ENCODE data around the gene SPTB.

GRCh38 chr14:64910847-64911495, 31.3 kb upstream of the SPTB start:
- TF ChIP-seq CTCF (IDR thresholded peaks at IDR 0.05; ENCODE audit: insufficient read depth, low read length, poor library complexity, severe bottlenecking) (peak; percentile 29), EZH2phosphoT487 (conservative IDR thresholded peaks at IDR 0.05; ENCODE audit: low read length) (no peak)

Measured in SU-DHL-6 (cell line).